Stromal cell of bone marrow (primary cell): ENCODE measurements around the gene PGC.
A peak's percentile ranks its signal among the peaks of the same experiment; 100 is the strongest.

Experiments used
- DNase-seq: peaks from one replicate; pipeline ENCODE4 v3.0.0-alpha.2; 2012; ENCODE audit warnings: low read depth

The PGC gene

DNA sequence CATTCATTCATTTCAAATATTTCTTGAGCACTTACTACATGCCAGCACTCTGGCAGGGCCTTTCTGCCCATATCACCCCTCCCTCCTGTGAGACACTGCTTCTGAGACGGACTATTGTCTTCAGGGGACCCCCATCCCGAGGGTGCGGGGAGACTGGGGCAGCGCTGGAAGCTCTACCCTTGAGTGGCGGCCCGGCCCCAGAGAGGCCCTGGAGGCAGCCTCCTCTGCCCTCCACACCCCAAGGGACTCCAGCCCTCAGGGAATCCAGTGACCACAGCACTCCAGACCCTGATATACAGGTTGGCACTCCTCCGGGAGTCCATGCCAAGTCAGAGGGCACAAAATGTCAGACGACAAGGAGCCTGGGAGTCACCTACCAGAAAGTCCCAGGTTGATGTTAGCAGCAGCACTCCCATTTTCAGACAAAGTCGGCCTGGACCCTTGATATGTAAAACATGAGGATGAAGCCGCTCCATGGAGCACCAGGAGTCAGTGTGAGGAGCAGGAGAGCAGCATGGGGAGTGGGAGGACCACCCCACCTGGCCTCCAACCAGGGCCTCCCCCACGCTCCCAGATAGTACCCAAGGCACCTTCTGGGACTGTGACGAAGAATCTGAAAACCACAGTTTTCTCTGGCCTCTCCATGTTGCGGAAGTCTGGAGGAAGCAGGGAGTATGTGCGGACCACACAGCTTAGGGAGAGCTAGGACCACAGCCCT lies 32.5 kb downstream of the PGC start:
- no peak for DNase-seq

DNA sequence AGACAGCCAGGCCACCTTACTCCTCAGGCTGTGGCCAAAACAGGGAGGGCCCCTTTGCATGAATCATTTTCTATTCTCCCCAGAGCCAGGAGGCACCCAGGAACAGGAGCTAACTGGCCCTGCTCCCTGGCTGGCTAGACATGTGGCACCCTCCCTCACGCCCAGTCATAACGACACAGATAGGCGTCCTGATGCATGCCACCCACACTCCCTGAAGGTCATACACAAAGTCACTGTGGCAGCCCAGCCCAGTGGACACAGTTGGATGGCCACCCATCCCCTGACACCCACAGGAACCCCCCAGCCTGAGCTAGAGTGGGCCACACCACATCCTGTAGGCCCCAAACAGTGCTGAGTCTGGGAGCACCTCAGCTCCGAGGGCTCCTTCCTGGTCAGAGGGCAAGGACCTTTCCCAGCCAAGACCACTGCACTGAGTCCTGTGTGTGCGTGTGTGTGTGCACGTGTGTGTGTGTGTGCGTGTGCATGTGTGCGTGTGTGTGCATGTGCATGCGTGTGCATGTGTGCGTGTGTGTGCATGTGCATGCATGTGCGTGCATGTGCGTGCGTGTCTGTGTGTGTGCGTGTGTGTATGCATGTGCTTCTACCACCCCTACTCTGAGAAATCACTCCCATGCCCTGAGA lies 33.4 kb downstream of the PGC start:
- DNase-seq = no peak

- DNase-seq = no peak
Observed at GRCh38 chr6:41713159-41713649, 34.0 kb downstream of the PGC start.

DNA sequence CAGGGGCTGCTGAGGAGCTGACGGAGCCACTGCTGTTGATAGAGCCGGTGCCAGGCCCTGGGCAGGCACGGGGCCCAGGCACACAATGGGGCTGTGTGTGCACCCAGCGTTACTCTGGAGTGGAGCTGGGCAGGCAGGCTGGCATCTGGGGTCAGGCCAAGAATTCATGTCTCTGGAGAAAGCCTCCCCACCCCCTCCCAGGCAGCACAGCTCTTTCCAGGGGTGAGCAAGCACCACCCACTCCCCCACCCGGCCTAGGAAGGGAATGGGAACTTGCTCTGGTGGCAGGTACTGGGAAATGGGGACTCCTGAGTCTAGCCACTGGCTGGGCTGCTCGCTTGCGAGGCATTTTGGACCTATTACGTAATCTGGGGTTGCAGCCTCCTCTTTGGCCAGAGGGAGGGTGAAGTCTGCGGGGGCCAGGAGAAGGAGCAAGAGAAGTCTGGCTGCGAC lies 34.5 kb downstream of the PGC start:
- no peak for DNase-seq

GRCh38 chr6:41711323-41712038 lies 35.7 kb downstream of the PGC start:
- DNase-seq = no peak

DNA sequence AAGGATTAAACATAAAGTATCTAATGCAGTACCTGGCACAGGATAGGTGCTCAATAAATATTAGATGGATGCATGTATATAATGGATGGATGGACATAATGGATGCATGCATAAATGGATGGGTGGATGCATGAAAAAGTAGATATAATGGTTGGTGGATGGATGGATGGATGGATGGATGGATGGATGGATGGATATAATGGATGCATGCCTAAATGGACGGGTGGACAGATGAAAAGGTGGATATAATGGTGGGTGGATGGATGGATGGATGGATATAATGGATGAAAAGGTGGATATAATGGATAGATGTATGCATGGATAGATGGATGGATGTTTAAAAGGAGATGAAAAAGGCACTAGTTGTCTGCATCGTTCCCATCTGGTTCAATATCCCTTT lies 37.8 kb downstream of the PGC start:
- no peak for DNase-seq

- no peak for DNase-seq
Observed at GRCh38 chr6:41708856-41709255, 38.3 kb downstream of the PGC start.

- DNase-seq = no peak
Observed at GRCh38 chr6:41707565-41708200, 39.5 kb downstream of the PGC start.

DNA sequence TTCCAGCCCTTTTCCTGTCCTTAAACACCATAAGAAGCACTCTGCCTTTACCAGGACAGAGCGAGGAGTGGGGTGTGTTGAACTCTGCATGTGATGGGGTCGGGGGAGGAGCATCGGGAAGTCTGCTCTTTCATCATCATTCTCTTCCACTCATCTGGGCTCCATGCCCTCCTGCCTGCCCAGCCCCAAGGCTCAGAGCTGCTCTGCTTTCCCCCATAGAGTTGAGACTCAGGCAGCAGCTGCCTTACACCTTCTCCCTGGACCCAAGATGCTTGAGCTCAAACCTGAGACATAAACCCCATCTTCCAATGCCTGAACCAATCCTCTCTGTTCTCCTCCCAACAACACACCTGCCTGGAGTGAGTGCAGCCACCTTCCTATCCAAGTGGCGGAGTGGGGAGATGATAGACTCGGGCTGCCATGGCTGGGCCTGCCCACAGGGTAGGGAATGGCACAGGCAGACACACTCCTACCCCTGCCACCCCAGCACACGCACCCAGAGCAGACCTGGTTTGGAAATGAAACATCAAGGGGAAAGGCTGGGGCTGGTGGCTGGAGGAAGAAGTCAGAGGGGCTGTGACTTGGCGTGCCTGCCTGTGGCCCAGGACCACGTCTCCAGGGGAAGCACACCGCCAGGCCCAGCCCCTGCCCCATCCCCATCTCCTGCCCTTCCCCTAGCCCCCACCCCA lies 40.2 kb downstream of the PGC start:
- DNase-seq = peak; percentile 37

- peak; percentile 52 for DNase-seq
Observed at GRCh38 chr6:41705996-41706835, 41.0 kb downstream of the PGC start.

GRCh38 chr6:41705311-41705995 lies 41.7 kb downstream of the PGC start:
- DNase-seq = no peak

GRCh38 chr6:41704656-41705310 lies 42.4 kb downstream of the PGC start:
- no peak for DNase-seq

GRCh38 chr6:41704028-41704427 lies 43.2 kb downstream of the PGC start:
- no peak for DNase-seq

DNA sequence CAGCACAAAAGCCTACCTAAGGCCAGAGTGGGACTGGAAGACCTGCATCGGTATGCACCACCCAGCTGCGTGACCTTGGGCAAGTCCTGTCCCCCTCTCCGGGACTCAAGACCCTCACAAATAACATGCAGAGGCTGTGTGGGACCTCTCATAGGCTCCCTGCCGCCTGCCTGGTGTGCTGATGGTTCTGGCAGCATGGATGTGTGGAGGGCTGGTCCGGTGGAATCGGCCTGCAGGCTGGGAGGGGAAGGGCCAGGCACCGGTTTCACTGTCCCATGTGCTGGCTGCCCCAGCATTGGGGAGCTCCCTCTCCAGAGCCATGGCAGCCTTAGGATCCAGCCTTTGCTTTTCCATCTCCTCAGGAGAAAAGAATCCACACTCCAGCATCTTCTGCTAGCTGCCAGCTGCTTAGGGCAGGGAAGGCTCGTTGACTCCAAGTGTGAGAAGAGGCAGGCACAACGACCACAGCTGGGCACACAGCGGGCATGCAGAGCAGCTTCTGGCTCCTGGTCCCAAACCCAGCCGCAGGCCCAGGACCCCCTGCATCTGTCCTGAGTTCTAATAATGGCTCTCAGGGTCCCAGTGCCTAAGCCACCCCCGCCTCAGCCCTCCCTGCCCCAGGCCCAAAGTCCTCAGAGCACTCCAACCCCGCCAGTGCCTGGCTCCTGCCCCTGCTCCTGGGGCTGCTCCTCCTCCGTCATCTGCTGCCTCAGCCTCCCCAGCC lies 44.3 kb downstream of the PGC start:
- DNase-seq = no peak

GRCh38 chr6:41702089-41702745 lies 45.0 kb downstream of the PGC start:
- DNase-seq = no peak

- DNase-seq = no peak
Observed at GRCh38 chr6:41700463-41701347, 46.5 kb downstream of the PGC start.

DNA sequence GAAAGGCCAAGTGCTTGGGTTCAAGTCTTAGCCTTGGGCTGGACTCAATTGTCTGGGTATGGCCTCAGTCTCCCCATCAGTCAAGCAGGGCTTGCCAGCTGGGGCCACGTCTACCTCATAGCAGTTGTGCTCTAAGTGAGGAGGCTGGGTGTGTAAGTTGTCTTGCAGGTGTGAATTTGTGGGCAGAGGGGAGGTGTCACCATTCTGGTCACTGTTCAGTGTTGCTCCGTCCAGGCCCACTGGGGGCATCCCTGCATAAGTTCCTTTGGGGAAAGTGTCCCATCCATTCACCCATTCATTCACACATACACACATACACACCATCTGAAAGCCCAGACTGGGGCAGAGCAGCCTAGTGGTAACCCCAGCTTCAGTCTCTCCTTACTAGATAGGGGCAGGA lies 48.1 kb downstream of the PGC start:
- no peak for DNase-seq
